Right forelimb (tissue), 1 donor: ENCODE measurements around the gene FIZ1.

Experiments used
- DNase-seq: peaks from one replicate; pipeline ENCODE4 v3.0.0-alpha.2; 2018

Gene FIZ1

DNA sequence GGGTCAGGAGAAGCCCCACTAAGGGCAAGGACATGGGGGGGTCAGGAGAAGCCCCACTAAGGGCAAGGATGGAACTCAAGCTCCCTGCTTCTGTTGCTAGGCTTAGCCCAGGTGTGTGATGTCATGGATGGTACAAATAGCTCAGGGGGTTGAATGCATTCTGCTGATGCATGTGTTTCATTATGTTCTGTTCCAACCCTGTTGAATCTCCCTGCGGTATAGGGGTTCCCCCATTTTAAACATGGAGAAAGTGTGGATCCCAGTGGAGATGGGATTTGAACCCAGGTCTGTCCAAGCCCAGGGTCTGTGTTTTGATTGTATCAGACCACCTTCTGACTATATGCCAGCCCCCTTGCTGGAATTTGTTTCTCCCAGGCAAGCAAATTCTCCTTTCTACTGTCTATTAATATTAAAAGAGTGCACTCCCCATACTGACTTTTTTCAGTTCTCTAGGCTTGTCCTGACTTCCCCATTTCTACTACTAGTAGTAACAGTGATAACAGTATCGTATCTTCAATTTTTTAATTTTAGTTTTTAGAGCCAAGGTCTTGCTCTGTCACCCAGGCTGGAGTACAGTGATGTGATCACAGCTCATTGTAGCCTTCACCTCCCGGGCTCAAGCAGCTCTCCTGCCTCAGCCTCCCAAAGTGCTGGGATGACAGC is 12.8 kb upstream of the FIZ1 start:
- DNase-seq: no peak

GRCh38 chr19:55611300-55611982 is 12.1 kb upstream of the FIZ1 start:
- DNase-seq: no peak

- DNase-seq: no peak
Observed at GRCh38 chr19:55609326-55609725, 10.0 kb upstream of the FIZ1 start.

- DNase-seq: no peak
Observed at GRCh38 chr19:55606817-55607216, 7.5 kb upstream of the FIZ1 start.

GRCh38 chr19:55606471-55606787 is 7.1 kb upstream of the FIZ1 start:
- DNase-seq: no peak

GRCh38 chr19:55605637-55606470 is 6.5 kb upstream of the FIZ1 start, which contains the start of gene ZNF865:
Gene ZNF865 (plus strand): TSS chr19:55605647. CDS start chr19:55613619, 7,972 bp downstream.
- peak; percentile 84 for DNase-seq

GRCh38 chr19:55605207-55605636 is 5.9 kb upstream of the FIZ1 start:
- DNase-seq: peak; percentile 99

DNA sequence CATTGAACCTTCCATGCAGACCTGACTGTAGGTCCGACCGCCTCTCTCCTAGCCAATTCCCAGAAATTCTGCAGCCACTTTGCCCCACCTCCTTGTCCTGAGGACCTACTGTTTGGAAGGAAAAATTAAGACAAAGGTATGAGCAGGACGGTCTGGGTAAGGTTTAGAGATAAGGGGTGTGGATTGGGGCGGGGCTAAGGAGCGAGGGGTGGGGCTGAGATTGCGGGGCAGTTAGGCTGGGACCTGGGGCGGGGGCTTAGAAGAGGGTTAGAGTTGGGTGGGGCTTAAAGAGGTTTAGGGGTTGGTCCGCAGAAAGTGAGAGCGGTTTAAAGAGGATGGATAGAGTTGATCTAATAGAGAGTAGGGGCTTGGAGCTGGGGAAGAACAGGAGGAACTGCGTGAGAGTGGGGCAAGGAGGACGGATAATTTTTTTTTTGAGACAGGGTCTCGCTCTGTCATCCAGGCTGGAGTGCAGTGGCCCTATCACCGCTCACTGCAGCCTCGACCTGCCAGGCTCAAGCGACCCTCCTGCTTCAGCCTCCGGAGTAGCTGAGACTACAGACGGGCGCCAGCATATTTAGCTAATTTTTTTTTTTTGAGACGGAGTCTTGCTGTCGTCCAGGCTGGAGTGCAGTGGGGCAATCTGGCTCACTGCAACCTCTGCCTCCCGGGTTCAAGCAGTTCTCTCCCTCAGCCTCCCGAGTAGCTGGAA is 4.4 kb upstream of the FIZ1 start:
- no peak for DNase-seq

GRCh38 chr19:55603115-55603514 is 3.8 kb upstream of the FIZ1 start:
- DNase-seq: no peak

DNA sequence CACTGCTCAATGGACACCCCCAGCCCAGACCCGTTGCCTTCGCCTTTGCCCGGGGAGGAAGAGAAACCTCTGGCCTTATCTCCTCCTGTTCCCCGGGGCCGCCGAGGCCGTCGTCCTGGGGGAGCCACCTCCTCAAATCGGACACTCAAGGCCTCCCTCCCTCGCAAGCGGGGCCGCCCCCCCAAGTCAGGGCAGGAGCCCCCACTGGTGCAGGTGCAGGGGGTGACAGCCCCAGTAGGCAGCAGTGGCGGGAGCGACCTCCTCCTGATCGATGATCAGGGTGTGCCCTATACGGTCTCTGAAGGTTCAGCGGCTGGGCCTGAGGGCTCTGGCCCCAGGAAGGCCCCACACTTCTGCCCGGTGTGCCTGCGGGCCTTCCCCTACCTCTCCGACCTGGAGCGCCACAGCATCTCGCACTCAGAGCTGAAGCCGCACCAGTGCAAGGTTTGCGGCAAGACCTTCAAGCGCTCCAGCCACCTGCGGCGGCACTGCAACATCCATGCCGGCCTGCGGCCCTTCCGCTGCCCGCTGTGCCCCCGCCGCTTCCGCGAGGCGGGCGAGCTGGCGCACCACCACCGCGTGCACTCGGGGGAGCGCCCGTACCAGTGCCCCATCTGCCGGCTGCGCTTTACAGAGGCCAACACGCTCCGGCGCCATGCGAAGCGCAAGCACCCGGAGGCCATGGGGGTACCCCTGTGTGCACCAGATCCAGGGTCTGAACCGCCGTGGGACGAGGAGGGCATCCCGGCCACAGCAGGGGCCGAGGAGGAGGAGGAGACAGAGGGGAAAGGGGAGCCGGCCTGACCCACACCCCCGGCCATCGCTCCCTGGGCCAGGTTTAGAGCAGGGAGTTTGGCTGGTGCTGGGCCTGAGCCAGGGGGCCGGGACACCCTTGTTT is 3.0 kb upstream of the FIZ1 start:
- DNase-seq: no peak

GRCh38 chr19:55601084-55601483 is 1.8 kb upstream of the FIZ1 start:
- DNase-seq: no peak

DNA sequence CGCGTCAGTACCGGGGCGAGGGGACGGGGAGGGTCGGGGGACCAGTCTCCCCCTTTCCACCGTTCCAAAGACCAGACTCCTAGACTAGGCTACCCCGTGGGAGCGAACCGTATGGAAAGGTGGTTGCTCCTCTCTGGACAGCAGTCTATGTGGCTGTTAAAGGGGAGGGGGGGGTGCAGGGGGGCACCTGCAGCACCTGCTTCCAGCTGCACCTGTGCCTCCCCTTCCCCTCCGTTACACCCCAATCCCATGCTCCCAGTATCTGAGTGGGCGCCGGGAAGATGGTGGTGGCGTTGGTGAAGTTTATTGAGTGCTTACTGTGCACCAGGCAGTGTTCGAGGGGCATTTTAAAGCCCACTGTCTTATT is 1.3 kb upstream of the FIZ1 start:
- DNase-seq: no peak

- peak; percentile 95 for DNase-seq
Observed at GRCh38 chr19:55599842-55600661, 735 bp upstream of the FIZ1 start, which contains the start of gene ZNF524. Gene ZNF524 (plus strand): TSS chr19:55600288. CDS start chr19:55602113, 1,825 bp downstream.

- peak; percentile 95 for DNase-seq
Observed at GRCh38 chr19:55598719-55599467, 424 bp downstream of the FIZ1 start.

DNA sequence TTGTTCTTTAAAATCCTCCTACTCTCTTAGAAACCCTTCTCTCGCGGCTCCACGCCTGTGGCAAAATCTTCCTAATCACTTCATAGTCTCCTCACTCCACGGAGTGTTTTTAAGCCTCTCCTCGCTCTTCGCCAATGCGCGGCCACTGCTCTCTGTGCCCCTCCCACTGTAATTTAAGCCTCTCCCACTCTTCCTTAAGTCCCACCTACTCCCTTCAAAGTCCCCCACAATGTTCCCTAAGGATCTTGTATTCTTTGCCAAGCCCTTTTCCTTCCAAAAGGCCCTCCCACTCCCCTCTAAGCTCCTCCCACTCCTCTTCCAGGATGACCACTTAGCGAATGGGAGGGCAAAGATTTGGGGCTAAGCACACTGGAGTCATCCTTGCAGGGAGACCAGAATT is 1.3 kb downstream of the FIZ1 start:
- DNase-seq: no peak

DNA sequence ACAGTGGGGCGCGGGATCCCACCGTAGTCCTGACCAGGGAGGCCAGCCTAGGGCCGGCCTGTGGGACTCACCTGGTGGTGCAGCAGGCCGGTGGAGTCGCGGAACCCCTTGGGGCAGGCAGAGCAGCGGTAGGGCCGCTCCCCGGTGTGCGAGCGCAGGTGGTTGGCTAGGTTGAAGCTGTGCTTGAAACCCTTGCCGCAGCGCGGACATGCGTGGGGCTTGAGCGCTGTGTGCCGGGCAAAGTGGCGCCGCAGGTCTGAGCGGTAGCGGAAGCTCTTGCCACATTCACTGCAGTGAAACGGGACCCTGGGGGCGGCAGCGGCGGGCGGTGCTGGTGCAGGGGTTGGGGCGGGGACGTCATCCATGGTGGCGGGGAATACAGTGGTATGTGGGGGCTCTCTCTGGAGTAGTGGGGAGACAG is 1.8 kb downstream of the FIZ1 start:
- DNase-seq: no peak

- no peak for DNase-seq
Observed at GRCh38 chr19:55596304-55596703, 3.0 kb downstream of the FIZ1 start.

GRCh38 chr19:55594996-55595545 is 4.2 kb downstream of the FIZ1 start:
- no peak for DNase-seq

GRCh38 chr19:55593096-55593772 is 6.1 kb downstream of the FIZ1 start:
- no peak for DNase-seq
